Stimulated activated naive CD8-positive, alpha-beta T cell treated with anti-CD3 and anti-CD28 coated beads, Interleukin-15, Interleukin-2, amounts not matched to agents 100 U/mL and 50 U/mL, for 24 hours (primary cell): ENCODE data around the gene MCRS1.
"Not testable (repeated sequence)": the region's sequence is repeated elsewhere in the genome, so short reads cannot be mapped to it uniquely, and the experiment has no call there.

Experiments
- ATAC-seq: fragments of 150-1000 bp; cut with Tn5 transposase; one replicate; pipeline ENCODE4 v1.10.0; 2021
- DNase-seq: peaks from one replicate; pipeline ENCODE4 v3.0.0; 2021

Gene MCRS1

GRCh38 chr12:49518914-49519573 is 48.9 kb downstream of the MCRS1 start:
- DNase-seq: no peak

GRCh38 chr12:49515266-49515665 is 52.7 kb downstream of the MCRS1 start:
- DNase-seq: no peak
- ATAC-seq: no peak

More at GRCh38 chr12:49518914-49519573, 48.9 kb downstream of the MCRS1 start:
- peak; percentile 73 for ATAC-seq

GRCh38 chr12:49512546-49512945 is 55.4 kb downstream of the MCRS1 start:
- DNase-seq (no peak), ATAC-seq (no peak)

- ATAC-seq (no peak), DNase-seq (no peak)
Measured at GRCh38 chr12:49511410-49511809, 56.5 kb downstream of the MCRS1 start.

- not testable (repeated sequence) for ATAC-seq, DNase-seq
Measured at GRCh38 chr12:49509681-49510080, 58.3 kb downstream of the MCRS1 start.
